ENCODE measurements around the gene OR51E2. TPM values are rescaled to one million over a fixed set of nuclear protein-coding genes. Genes with fewer than 3 reads are reported as not detected.

The OR51E2 gene
- total RNA-seq, 1 experiment from 2014 or later: not detected

- no peaks in the 10 kb centered on the region for H3K36me3 ChIP-seq (ENCODE audit: low read depth, low read length)
- no TSS peak for BruUV-seq (replicated peaks)
- POLR2A ChIA-PET (ENCODE audit: unreplicated experiment): no interaction called here
Observed at GRCh38 chr11:4704790-4705334, 7.2 kb upstream of the OR51E2 start.

GRCh38 chr11:4704054-4704789 lies 6.6 kb upstream of the OR51E2 start, which contains the start of gene MMP26:
TSS of gene MMP26 (plus strand) at chr11:4704784.
- no peaks in the 10 kb centered on the region for H3K27me3 ChIP-seq (ENCODE audit: low read length)
- POLR2A ChIA-PET (ENCODE audit: unreplicated experiment): no interaction called here
- H3F3A ChIP-seq (ENCODE audit: low read length, unreplicated experiment): no peaks in the 10 kb centered on the region
- H3K27ac ChIP-seq (ENCODE audit: low read length): no peak within 1 kb of the TSS
- H3K36me3 ChIP-seq (ENCODE audit: low read depth, low read length): no peaks in the 10 kb centered on the region
- H3K4me3 ChIP-seq (ENCODE audit: low read length): no peak within 1 kb of the TSS
- no peak within 1 kb of the TSS for H3K9ac ChIP-seq (ENCODE audit: low read length)
- no peaks in the 10 kb centered on the region for H3K9me2 ChIP-seq (replicated peaks; ENCODE audit: low read length)
- DNase-seq (no peak), ATAC-seq (no peak)
- no peaks in the 10 kb centered on the region for H3K4me1 ChIP-seq (ENCODE audit: insufficient read depth, low read length)
- H3K79me2 ChIP-seq (ENCODE audit: low read length): no peaks in the 10 kb centered on the region
- BruUV-seq (replicated peaks): no TSS peak
- H3K4me2 ChIP-seq (ENCODE audit: low read length): no peak within 1 kb of the TSS
- no peaks in the 10 kb centered on the region for H4K20me1 ChIP-seq (ENCODE audit: low read length)
- no peak within 1 kb of the TSS for H2AFZ ChIP-seq (ENCODE audit: low read length)
- TF ChIP-seq CTCF (conservative IDR thresholded peaks at IDR 0.05; ENCODE audit: low read depth, low read length): no peak
- no peak for TF ChIP-seq EZH2phosphoT487 (IDR thresholded peaks at IDR 0.05; ENCODE audit: borderline replicate concordance, low read length)
- TF ChIP-seq EZH2 (IDR thresholded peaks at IDR 0.05; ENCODE audit: low read length, unreplicated experiment): no peak
- CTCF ChIA-PET: no interaction called here
- intact Hi-C loops (cut with micrococcal nuclease): no loop called here
- no peaks in the 10 kb centered on the region for H3K9me3 ChIP-seq (ENCODE audit: low read length)

More at GRCh38 chr11:4704790-4705334, 7.2 kb upstream of the OR51E2 start:
- H3K9me3 ChIP-seq (ENCODE audit: low read length): no peaks in the 10 kb centered on the region
- no peaks in the 10 kb centered on the region for H4K20me1 ChIP-seq (ENCODE audit: low read length)
- H3K9me2 ChIP-seq (replicated peaks; ENCODE audit: low read length): no peaks in the 10 kb centered on the region
- no peak overlapping the region for H3K4me2 ChIP-seq (ENCODE audit: low read length)
- no peaks in the 10 kb centered on the region for H3F3A ChIP-seq (ENCODE audit: low read length, unreplicated experiment)
- H2AFZ ChIP-seq (ENCODE audit: low read length): no peak overlapping the region
- CTCF ChIA-PET: no interaction called here
- TF ChIP-seq CTCF (conservative IDR thresholded peaks at IDR 0.05; ENCODE audit: low read depth, low read length) (no peak), EZH2phosphoT487 (IDR thresholded peaks at IDR 0.05; ENCODE audit: borderline replicate concordance, low read length) (no peak), EZH2 (IDR thresholded peaks at IDR 0.05; ENCODE audit: low read length, unreplicated experiment) (no peak)
- no peak overlapping the region for H3K27ac ChIP-seq (ENCODE audit: low read length)
- intact Hi-C loops (cut with micrococcal nuclease): no loop called here
- H3K79me2 ChIP-seq (ENCODE audit: low read length): no peaks in the 10 kb centered on the region
- no peaks in the 10 kb centered on the region for H3K4me1 ChIP-seq (ENCODE audit: insufficient read depth, low read length)
- H3K9ac ChIP-seq (ENCODE audit: low read length): no peak overlapping the region
- DNase-seq (no peak), ATAC-seq (no peak)
- H3K27me3 ChIP-seq (ENCODE audit: low read length): no peaks in the 10 kb centered on the region
- H3K4me3 ChIP-seq (ENCODE audit: low read length): no peak overlapping the region

- no peak for DNase-seq
- CTCF ChIA-PET: no interaction called here
- no peak overlapping the region for H2AFZ ChIP-seq (ENCODE audit: low read length)
- no peaks in the 10 kb centered on the region for H3K9me3 ChIP-seq (ENCODE audit: low read length)
- no peaks in the 10 kb centered on the region for H3K79me2 ChIP-seq (ENCODE audit: low read length)
- no peaks in the 10 kb centered on the region for H3K4me1 ChIP-seq (ENCODE audit: insufficient read depth, low read length)
- no peak overlapping the region for H3K9ac ChIP-seq (ENCODE audit: low read length)
- no peak for ATAC-seq
- no peaks in the 10 kb centered on the region for H4K20me1 ChIP-seq (ENCODE audit: low read length)
- no peaks in the 10 kb centered on the region for H3K9me2 ChIP-seq (replicated peaks; ENCODE audit: low read length)
- no peak overlapping the region for H3K4me2 ChIP-seq (ENCODE audit: low read length)
- no peaks in the 10 kb centered on the region for H3F3A ChIP-seq (ENCODE audit: low read length, unreplicated experiment)
- intact Hi-C loops (cut with micrococcal nuclease): no loop called here
- no TSS peak for BruUV-seq (replicated peaks)
- H3K27ac ChIP-seq (ENCODE audit: low read length): no peak overlapping the region
- POLR2A ChIA-PET (ENCODE audit: unreplicated experiment): no interaction called here
- no peaks in the 10 kb centered on the region for H3K36me3 ChIP-seq (ENCODE audit: low read depth, low read length)
- H3K27me3 ChIP-seq (ENCODE audit: low read length): peaks cover 9% of the 10 kb centered on the region
- no peak overlapping the region for H3K4me3 ChIP-seq (ENCODE audit: low read length)
- no peak for TF ChIP-seq CTCF (conservative IDR thresholded peaks at IDR 0.05; ENCODE audit: low read depth, low read length)
- TF ChIP-seq EZH2phosphoT487 (IDR thresholded peaks at IDR 0.05; ENCODE audit: borderline replicate concordance, low read length): no peak
- TF ChIP-seq EZH2 (IDR thresholded peaks at IDR 0.05; ENCODE audit: low read length, unreplicated experiment): no peak
Observed at GRCh38 chr11:4700436-4700820, 2.8 kb upstream of the OR51E2 start.
